ENCODE data around the gene PPP1R7.

PPP1R7 gene

GRCh38 chr2:241197947-241198346 is 47.7 kb downstream of the PPP1R7 start:
- Histone ChIP-seq H3K36me3 (no peaks in the 10 kb centered on the region), H3K27ac (no peak overlapping the region), H3K4me1 (ENCODE audit: control insufficient read depth in 1 of 2, insufficient read depth in 1 of 2, low read depth in 1 of 2, low read length in 1 of 2) (peaks cover 13 to 20% of the 10 kb centered on the region in 2 experiments), H3K4me3 (ENCODE audit: low read depth in 1 of 2, low read length in 1 of 2) (no peak overlapping the region), H3K27me3 (no peaks in the 10 kb centered on the region), H3K9me3 (no peaks in the 10 kb centered on the region)
- TF ChIP-seq, protein P1, sequence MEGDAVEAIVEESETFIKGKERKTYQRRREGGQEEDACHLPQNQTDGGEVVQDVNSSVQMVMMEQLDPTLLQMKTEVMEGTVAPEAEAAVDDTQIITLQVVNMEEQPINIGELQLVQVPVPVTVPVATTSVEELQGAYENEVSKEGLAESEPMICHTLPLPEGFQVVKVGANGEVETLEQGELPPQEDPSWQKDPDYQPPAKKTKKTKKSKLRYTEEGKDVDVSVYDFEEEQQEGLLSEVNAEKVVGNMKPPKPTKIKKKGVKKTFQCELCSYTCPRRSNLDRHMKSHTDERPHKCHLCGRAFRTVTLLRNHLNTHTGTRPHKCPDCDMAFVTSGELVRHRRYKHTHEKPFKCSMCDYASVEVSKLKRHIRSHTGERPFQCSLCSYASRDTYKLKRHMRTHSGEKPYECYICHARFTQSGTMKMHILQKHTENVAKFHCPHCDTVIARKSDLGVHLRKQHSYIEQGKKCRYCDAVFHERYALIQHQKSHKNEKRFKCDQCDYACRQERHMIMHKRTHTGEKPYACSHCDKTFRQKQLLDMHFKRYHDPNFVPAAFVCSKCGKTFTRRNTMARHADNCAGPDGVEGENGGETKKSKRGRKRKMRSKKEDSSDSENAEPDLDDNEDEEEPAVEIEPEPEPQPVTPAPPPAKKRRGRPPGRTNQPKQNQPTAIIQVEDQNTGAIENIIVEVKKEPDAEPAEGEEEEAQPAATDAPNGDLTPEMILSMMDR (IDR thresholded peaks at IDR 0.05) = no peak

DNA sequence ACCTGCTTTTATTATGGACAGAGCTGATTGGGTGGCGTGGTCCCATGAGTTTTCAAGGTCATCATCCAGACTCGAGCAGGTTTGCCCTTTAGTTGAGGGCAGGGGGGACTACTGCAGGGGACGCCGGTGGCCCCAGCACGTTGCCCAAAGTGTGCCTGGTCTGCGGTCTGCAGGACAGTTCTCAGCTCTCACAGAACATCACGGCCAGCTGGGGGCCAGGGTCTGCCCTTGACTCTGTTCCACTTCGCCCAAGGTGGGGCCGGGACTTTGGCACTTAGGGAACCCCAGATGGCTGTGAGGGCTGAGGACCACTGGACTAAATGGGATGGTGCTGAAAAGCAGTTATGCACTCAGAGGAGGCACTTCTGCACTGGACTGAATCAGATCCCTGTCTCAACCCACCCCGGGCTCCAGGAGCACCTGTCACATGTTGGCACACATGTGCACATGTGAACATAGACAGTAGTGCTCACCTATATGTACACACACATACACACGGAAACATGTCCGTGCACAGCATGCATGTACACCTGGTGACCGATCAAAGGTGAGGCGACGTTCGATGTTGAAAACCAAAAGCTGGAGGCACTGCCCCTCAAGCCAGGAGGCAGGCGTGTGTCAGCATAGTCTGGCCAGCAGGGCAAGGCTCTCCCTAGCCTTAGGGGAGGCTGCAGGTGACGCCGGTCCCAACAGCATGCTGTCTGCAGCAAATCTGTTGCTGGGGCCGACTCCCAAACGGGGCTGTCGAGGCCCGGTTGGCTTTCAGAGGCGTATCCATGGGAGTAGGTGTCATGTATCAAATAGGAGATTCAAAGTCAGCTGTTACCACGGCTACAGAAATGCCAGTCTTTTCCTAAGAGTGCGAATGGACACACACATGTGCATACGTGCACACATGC is 48.4 kb downstream of the PPP1R7 start:
- Histone ChIP-seq H3K36me3 (no peaks in the 10 kb centered on the region), H3K27me3 (no peaks in the 10 kb centered on the region), H3K27ac (no peak overlapping the region), H3K9me3 (no peaks in the 10 kb centered on the region), H3K4me3 (ENCODE audit: low read depth in 1 of 2, low read length in 1 of 2) (no peak overlapping the region), H3K4me1 (ENCODE audit: control insufficient read depth in 1 of 2, insufficient read depth in 1 of 2, low read depth in 1 of 2, low read length in 1 of 2) (peaks cover 13 to 20% of the 10 kb centered on the region in 2 experiments)
- TF ChIP-seq, protein P1 (IDR thresholded peaks at IDR 0.05) = no peak

- Histone ChIP-seq H3K36me3 (no peaks in the 10 kb centered on the region), H3K27ac (no peak overlapping the region), H3K9me3 (no peaks in the 10 kb centered on the region), H3K27me3 (no peaks in the 10 kb centered on the region), H3K4me1 (ENCODE audit: control insufficient read depth in 1 of 2, insufficient read depth in 1 of 2, low read depth in 1 of 2, low read length in 1 of 2) (peaks cover 13 to 20% of the 10 kb centered on the region in 2 experiments), H3K4me3 (ENCODE audit: low read depth in 1 of 2, low read length in 1 of 2) (no peak overlapping the region)
- TF ChIP-seq, protein P1 (IDR thresholded peaks at IDR 0.05) = no peak
Observed at GRCh38 chr2:241199286-241199685, 49.0 kb downstream of the PPP1R7 start.

DNA sequence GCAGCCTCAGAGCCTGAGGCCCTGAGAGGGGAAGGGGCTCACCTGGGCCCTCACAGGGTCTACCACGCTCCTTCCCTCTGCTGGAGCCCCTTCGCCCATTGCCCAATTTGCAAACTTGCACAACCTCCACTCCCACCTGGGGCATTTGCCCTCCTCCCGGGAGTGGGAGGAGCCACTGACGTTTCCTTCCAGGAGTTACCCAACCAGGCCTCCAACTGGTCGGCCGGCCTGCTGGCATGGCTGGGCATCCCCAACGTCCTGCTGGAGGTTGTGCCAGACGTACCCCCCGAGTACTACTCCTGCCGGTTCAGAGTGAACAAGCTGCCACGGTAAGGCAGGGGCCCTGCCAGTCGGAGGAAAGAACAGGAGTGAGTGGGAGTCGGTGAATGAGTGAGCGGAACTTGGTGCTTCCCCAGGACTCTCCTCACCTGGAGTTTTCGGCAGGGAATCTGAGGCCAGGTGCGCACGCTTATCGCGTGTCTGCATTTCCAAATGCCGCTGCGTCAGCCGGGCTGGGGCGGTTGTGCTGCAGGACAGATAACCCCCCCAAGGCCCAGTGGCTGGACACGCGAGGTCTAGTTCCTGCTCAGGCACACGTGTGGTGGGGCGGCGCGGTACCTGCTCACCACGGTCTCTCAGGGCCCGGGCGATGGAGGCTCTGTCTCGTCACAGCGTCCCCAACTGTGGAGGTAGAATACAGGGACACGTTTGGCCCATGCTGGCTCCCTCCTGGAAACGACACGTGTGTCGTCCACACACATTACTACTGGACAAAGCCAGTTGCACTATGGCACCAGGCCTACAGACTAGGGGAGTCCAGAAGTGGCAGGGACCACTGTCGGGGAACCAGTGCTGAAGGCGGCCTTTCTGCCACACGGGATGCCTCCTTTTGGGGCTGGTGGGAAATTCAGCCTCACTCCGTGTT is 49.9 kb downstream of the PPP1R7 start:
- no peaks in the 10 kb centered on the region for H3K27me3 ChIP-seq
- TF ChIP-seq, protein P1 (IDR thresholded peaks at IDR 0.05) = no peak

GRCh38 chr2:241200822-241201395 is 50.6 kb downstream of the PPP1R7 start:
- Histone ChIP-seq H3K4me1 (ENCODE audit: control insufficient read depth in 1 of 2, insufficient read depth in 1 of 2, low read depth in 1 of 2, low read length in 1 of 2) (peaks cover 13 to 20% of the 10 kb centered on the region in 2 experiments), H3K27me3 (no peaks in the 10 kb centered on the region), H3K36me3 (no peaks in the 10 kb centered on the region), H3K4me3 (ENCODE audit: low read depth in 1 of 2, low read length in 1 of 2) (no peak overlapping the region), H3K27ac (no peak overlapping the region), H3K9me3 (no peaks in the 10 kb centered on the region)
- TF ChIP-seq, protein P1 (IDR thresholded peaks at IDR 0.05) = no peak

More for the DNA sequence above, 49.9 kb downstream of the PPP1R7 start:
- peaks cover 13 to 20% of the 10 kb centered on the region in 2 experiments for H3K4me1 ChIP-seq (ENCODE audit: control insufficient read depth in 1 of 2, insufficient read depth in 1 of 2, low read depth in 1 of 2, low read length in 1 of 2)
- H3K36me3 ChIP-seq = no peaks in the 10 kb centered on the region
- H3K27ac ChIP-seq = no peak overlapping the region
- no peak overlapping the region for H3K4me3 ChIP-seq (ENCODE audit: low read depth in 1 of 2, low read length in 1 of 2)
- H3K9me3 ChIP-seq = no peaks in the 10 kb centered on the region

Measured in neutrophil (primary cell).